Smooth muscle cell (in vitro differentiated cells): ENCODE measurements around the gene HSFX3. TPM values are rescaled to one million over a fixed set of nuclear protein-coding genes. Genes with fewer than 3 reads are reported as not detected.
"Not testable (repeated sequence)": the region's sequence is repeated elsewhere in the genome, so short reads cannot be mapped to it uniquely, and the experiment has no call there.

Experiments used
- DNase-seq: peaks from one replicate; lab custom pipeline; 2025; ENCODE audit not compliant: unreplicated experiment; lab: John Stamatoyannopoulos, UW
- H2AFZ ChIP-seq: fragments of 200-600 bp; sonication (generic); 2 replicates; pipeline ENCODE4 v1.6.0; 2016; ENCODE audit warnings: antibody characterized with exemption, low read depth, mild to moderate bottlenecking
- H3F3A ChIP-seq: fragments of 200-600 bp; sonication (generic); 2 replicates; pipeline ENCODE4 v1.6.0; 2017; ENCODE audit warnings: antibody characterized with exemption, low read depth
- H3K27ac ChIP-seq: fragments of 200-600 bp; sonication (generic); 2 replicates; pipeline ENCODE4 v1.5.1; 2016; ENCODE audit warnings: low read depth, mild to moderate bottlenecking
- H3K27me3 ChIP-seq: fragments of 200-600 bp; sonication (generic); 2 replicates; pipeline ENCODE4 v1.6.1; 2016; ENCODE audit warnings: low read depth, mild to moderate bottlenecking
- H3K36me3 ChIP-seq: fragments of 200-600 bp; sonication (generic); 2 replicates; pipeline ENCODE4 v1.5.1; 2016; ENCODE audit warnings: low read depth
- H3K4me1 ChIP-seq: fragments of 200-600 bp; sonication (generic); 2 replicates; pipeline ENCODE4 v1.5.1; 2016; ENCODE audit warnings: low read depth
- H3K4me2 ChIP-seq: fragments of 200-600 bp; sonication (generic); 2 replicates; pipeline ENCODE4 v1.6.0; 2016; ENCODE audit warnings: mild to moderate bottlenecking
- H3K4me3 ChIP-seq: fragments of 200-600 bp; sonication (generic); 2 replicates; pipeline ENCODE4 v1.5.1; 2016; ENCODE audit warnings: mild to moderate bottlenecking
- H3K79me2 ChIP-seq: fragments of 200-600 bp; sonication (generic); 2 replicates; pipeline ENCODE4 v1.6.0; 2016; ENCODE audit warnings: low read depth, mild to moderate bottlenecking
- H3K9ac ChIP-seq: fragments of 200-600 bp; sonication (generic); 2 replicates; pipeline ENCODE4 v1.6.0; 2016; ENCODE audit warnings: low read depth
- H3K9me3 ChIP-seq: fragments of 200-600 bp; sonication (generic); replicated peaks from 2 replicates; pipeline ENCODE4 v1.5.1; 2016; ENCODE audit warnings: low read depth
- H4K20me1 ChIP-seq: fragments of 200-600 bp; sonication (generic); 2 replicates; pipeline ENCODE4 v1.6.0; 2016; ENCODE audit warnings: low read depth
- WGBS: methylation state at CpG from one replicate; pipeline ENCODE4 v1.1.7; 2016; ENCODE audit warnings: low lambda C conversion rate; 5-methylcytosine and 5-hydroxymethylcytosine counted together
- polyA plus RNA-seq: library from polyadenylated mRNA; unstranded; fragments of >200 nt; fragmentation: Nextera tagmentation; extraction: Ambion mirVana; gene quantifications from 2 replicates; pipeline ENCODE4 v1.2.1, GENCODE V29; 2016
- total RNA-seq: library from RNA; depleted of rRNA; stranded (reverse); fragments of >200 nt; gene quantifications from 2 replicates; pipeline ENCODE4 v1.2.3, GENCODE V29; 2014
- TF ChIP-seq, protein P1 (sequence below): fragments of 200-600 bp; sonication (generic); IDR thresholded peaks from 2 replicates; pipeline ENCODE4 v1.5.1; 2017; ENCODE audit warnings: borderline replicate concordance, mild to moderate bottlenecking, antibody characterized with exemption; ENCODE audit not compliant: insufficient read depth, poor library complexity, severe bottlenecking

The HSFX3 gene
- total and polyA plus RNA-seq, 2 experiments from 2014 or later, result not detected

GRCh38 chrX:149533999-149534398 lies 15.7 kb downstream of the HSFX3 start:
- not testable (repeated sequence) for H3K79me2 ChIP-seq, H3K27me3 ChIP-seq, H3K4me3 ChIP-seq, H3K4me2 ChIP-seq, H3K9ac ChIP-seq, H2AFZ ChIP-seq, H3K36me3 ChIP-seq, H3K4me1 ChIP-seq, H3K27ac ChIP-seq, H3K9me3 ChIP-seq, H3F3A ChIP-seq, H4K20me1 ChIP-seq, DNase-seq
- WGBS, result 92% methylated on average over 11 of the region's 11 CpGs

- H3K36me3 ChIP-seq, H3K27me3 ChIP-seq, H4K20me1 ChIP-seq, H3K27ac ChIP-seq, H2AFZ ChIP-seq, H3K79me2 ChIP-seq, DNase-seq, H3K9me3 ChIP-seq, H3K4me1 ChIP-seq, H3K4me2 ChIP-seq, H3F3A ChIP-seq, H3K9ac ChIP-seq, H3K4me3 ChIP-seq: not testable (repeated sequence)
- 44% methylated on average over 1 of the region's 3 CpGs for WGBS
Observed at GRCh38 chrX:149532868-149533267, 16.9 kb downstream of the HSFX3 start.

DNA sequence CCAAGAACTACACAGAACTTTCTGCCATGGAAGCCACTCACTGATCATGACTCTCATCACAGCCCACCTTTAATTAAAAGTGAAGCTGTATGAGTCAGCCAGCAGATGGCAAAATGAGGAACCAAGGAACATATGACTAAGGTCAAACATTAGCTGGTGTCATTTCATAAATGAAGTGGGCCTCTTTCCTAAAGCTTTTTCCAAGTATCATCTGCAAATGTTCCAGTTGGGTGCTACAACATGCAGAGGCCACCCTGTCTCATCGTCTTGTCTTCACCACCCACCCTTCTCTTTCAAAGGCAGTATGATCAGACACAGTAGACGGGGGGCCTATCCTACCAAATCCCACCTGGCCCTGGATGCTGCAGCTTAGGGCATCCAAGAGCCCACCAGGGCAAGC lies 18.1 kb downstream of the HSFX3 start:
- Histone ChIP-seq H3K9ac (no peak overlapping the region), H2AFZ (no peak overlapping the region)

DNA sequence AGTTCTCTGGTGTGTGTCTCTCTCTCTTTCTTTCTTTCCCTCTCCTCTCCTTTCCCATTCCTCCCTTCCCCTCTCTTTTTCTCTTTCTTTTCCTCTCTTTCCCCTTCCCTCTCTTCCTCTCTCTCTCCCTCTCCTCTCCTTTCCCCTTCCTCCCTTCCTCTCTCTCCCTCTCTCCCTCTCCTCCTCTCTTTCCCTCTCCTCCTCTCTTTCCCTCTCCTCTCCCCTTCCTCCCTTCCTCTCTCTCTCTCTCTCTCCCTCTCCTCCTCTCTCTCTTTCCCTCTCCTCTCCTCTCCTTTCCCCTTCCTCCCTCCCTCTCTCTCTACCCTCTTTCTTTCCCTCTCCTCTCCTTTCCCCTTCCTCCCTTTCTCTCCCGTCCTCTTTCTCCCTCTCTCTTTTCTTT lies 21.3 kb downstream of the HSFX3 start:
- Histone ChIP-seq H3K4me3 (no peak overlapping the region), H3K4me2 (no peak overlapping the region), H3K79me2 (no peaks in the 10 kb centered on the region), H2AFZ (no peak overlapping the region), H3K27ac (no peak overlapping the region), H3K27me3 (no peaks in the 10 kb centered on the region), H3F3A (no peaks in the 10 kb centered on the region), H3K9me3 (no peaks in the 10 kb centered on the region), H3K9ac (no peak overlapping the region), H3K4me1 (no peaks in the 10 kb centered on the region), H3K36me3 (no peaks in the 10 kb centered on the region), H4K20me1 (no peaks in the 10 kb centered on the region)
- TF ChIP-seq, protein P1, sequence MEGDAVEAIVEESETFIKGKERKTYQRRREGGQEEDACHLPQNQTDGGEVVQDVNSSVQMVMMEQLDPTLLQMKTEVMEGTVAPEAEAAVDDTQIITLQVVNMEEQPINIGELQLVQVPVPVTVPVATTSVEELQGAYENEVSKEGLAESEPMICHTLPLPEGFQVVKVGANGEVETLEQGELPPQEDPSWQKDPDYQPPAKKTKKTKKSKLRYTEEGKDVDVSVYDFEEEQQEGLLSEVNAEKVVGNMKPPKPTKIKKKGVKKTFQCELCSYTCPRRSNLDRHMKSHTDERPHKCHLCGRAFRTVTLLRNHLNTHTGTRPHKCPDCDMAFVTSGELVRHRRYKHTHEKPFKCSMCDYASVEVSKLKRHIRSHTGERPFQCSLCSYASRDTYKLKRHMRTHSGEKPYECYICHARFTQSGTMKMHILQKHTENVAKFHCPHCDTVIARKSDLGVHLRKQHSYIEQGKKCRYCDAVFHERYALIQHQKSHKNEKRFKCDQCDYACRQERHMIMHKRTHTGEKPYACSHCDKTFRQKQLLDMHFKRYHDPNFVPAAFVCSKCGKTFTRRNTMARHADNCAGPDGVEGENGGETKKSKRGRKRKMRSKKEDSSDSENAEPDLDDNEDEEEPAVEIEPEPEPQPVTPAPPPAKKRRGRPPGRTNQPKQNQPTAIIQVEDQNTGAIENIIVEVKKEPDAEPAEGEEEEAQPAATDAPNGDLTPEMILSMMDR, result no peak
- 67% methylated on average over 1 of the region's 1 CpG for WGBS
- DNase-seq, result no peak

More for the DNA sequence above, 18.1 kb downstream of the HSFX3 start:
- Histone ChIP-seq H3K4me2 (no peak overlapping the region), H3K4me3 (no peak overlapping the region), H3K27ac (no peak overlapping the region), H3K9me3 (no peaks in the 10 kb centered on the region), H3K79me2 (no peaks in the 10 kb centered on the region), H3K36me3 (no peaks in the 10 kb centered on the region), H3K4me1 (no peaks in the 10 kb centered on the region), H3K27me3 (no peaks in the 10 kb centered on the region), H3F3A (no peaks in the 10 kb centered on the region), H4K20me1 (no peaks in the 10 kb centered on the region)
- no peak for DNase-seq
- TF ChIP-seq, protein P1, result no peak
- WGBS, result 76% methylated on average over 2 of the region's 2 CpGs

GRCh38 chrX:149527705-149528104 lies 22.0 kb downstream of the HSFX3 start:
- Histone ChIP-seq H2AFZ (no peak overlapping the region), H3K9ac (no peak overlapping the region), H3K27ac (no peak overlapping the region), H4K20me1 (no peaks in the 10 kb centered on the region), H3K27me3 (no peaks in the 10 kb centered on the region), H3K4me3 (no peak overlapping the region), H3K9me3 (no peaks in the 10 kb centered on the region), H3F3A (no peaks in the 10 kb centered on the region), H3K36me3 (no peaks in the 10 kb centered on the region), H3K4me2 (no peak overlapping the region), H3K79me2 (no peaks in the 10 kb centered on the region), H3K4me1 (no peaks in the 10 kb centered on the region)
- TF ChIP-seq, protein P1, result peak; percentile 33
- DNase-seq, result no peak
- 75% methylated on average over 1 of the region's 1 CpG for WGBS

DNA sequence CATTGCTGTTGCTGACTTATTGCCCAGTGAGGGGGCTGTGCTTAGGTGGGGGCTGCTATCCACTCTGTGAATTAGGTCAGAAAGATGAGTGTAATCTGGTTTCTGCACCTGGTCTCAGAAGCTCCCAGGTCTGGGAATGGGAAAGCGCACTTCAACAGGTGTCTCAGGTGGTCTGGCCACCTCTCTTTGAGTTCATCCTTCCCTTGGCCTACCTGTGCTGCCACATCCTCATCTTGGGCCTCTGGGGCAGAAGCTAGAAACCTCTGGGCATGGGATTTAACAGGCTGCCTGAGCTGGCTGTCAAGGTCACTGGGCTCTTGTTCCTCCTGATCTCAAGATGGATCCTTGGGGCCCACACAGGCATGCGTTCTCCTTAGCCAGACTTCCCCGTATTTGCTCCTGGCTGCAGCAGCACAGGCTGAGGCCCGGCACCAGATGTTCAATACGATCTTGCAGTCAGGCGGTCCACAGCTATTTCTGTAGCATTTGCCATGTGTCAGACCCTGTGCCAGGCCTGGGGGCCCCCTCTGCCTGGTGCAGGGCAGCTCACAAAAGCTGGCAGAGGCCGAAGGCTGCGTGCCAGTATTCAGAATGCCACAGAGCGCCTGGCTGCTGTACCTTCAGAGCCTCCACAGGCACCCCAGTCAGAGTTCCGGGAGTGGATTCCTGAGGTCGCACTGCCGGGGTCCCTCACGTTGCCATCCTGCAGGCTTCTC lies 23.2 kb downstream of the HSFX3 start:
- H3K36me3 ChIP-seq, H3K4me2 ChIP-seq, H3K79me2 ChIP-seq, H3K27me3 ChIP-seq, DNase-seq, H3K4me3 ChIP-seq, H3K9ac ChIP-seq, H3K9me3 ChIP-seq, H3K4me1 ChIP-seq, H3F3A ChIP-seq, H2AFZ ChIP-seq, H4K20me1 ChIP-seq: not testable (repeated sequence)
- WGBS, result 81% methylated on average over 11 of the region's 13 CpGs
- H3K27ac ChIP-seq, result peak overlapping the region; percentile 89
